GM21717 (cell line): Measurements from ENCODE around the gene TDRD9.

Source experiments
- ATAC-seq: cut with Tn5 transposase; IDR thresholded peaks from one replicate; pipeline ENCODE4 v1.9.1; 2021; ENCODE audit warnings: mild to moderate bottlenecking, moderate library complexity; ENCODE audit not compliant: unreplicated experiment

Gene TDRD9

GRCh38 chr14:104087981-104088850 lies 160.0 kb downstream of the TDRD9 start:
- no peak for ATAC-seq

- ATAC-seq = no peak
These were observed 162.0 kb downstream of the TDRD9 start for GRCh38 chr14:104090071-104090748.

- ATAC-seq = no peak
These were observed 163.0 kb downstream of the TDRD9 start for GRCh38 chr14:104091061-104091926.

GRCh38 chr14:104091927-104092771 lies 163.9 kb downstream of the TDRD9 start:
- no peak for ATAC-seq

GRCh38 chr14:104092931-104093365 lies 164.7 kb downstream of the TDRD9 start:
- no peak for ATAC-seq

- no peak for ATAC-seq
These were observed 165.3 kb downstream of the TDRD9 start for GRCh38 chr14:104093366-104094055.

GRCh38 chr14:104094056-104094708 lies 165.9 kb downstream of the TDRD9 start:
- no peak for ATAC-seq

- ATAC-seq = no peak
These were observed 166.6 kb downstream of the TDRD9 start for GRCh38 chr14:104094709-104095425.

GRCh38 chr14:104095426-104096310 lies 167.4 kb downstream of the TDRD9 start:
- ATAC-seq = no peak

- no peak for ATAC-seq
These were observed 168.1 kb downstream of the TDRD9 start for GRCh38 chr14:104096318-104096717.

GRCh38 chr14:104096751-104097700 lies 168.8 kb downstream of the TDRD9 start:
- no peak for ATAC-seq

- ATAC-seq = no peak
These were observed 170.2 kb downstream of the TDRD9 start for GRCh38 chr14:104098272-104099095.

GRCh38 chr14:104099096-104100041 lies 171.1 kb downstream of the TDRD9 start:
- ATAC-seq = no peak
